ENCODE measurements around the gene SLIT1.

GRCh38 chr10:97038688-97039087 lies 147.1 kb downstream of the SLIT1 start:
- TF ChIP-seq ZFP30 (CRISPR knock-in tag; IDR thresholded peaks at IDR 0.05): no peak
- no peak for TF ChIP-seq ARNTL (CRISPR knock-in tag; IDR thresholded peaks at IDR 0.05; ENCODE audit: borderline replicate concordance, low read depth)
